HL-60 (cell line): ENCODE measurements around the gene MAP3K5.

ENCODE experiments used
- GABPA ChIP-seq: IDR thresholded peaks from 2 replicates; pipeline ENCODE4 v1.6.1; 2012; ENCODE audit warnings: low read depth
- POLR2AphosphoS5 ChIP-seq: IDR thresholded peaks from 2 replicates; pipeline ENCODE4 v1.6.1; 2012; ENCODE audit warnings: low read depth
- SPI1 ChIP-seq: IDR thresholded peaks from 2 replicates; pipeline ENCODE4 v1.6.1; 2012; ENCODE audit warnings: low read depth, mild to moderate bottlenecking, borderline replicate concordance
- TF ChIP-seq, protein P1 (sequence below): IDR thresholded peaks from one replicate; pipeline ENCODE4 v1.5.1; 2011; ENCODE audit warnings: low read length, control low read depth, inconsistent platforms; ENCODE audit not compliant: insufficient read depth
- TF ChIP-seq, protein P2 (sequence below): IDR thresholded peaks from 2 replicates; pipeline ENCODE4 v1.6.1; 2012; ENCODE audit warnings: low read depth; ENCODE audit not compliant: insufficient replicate concordance

DNA sequence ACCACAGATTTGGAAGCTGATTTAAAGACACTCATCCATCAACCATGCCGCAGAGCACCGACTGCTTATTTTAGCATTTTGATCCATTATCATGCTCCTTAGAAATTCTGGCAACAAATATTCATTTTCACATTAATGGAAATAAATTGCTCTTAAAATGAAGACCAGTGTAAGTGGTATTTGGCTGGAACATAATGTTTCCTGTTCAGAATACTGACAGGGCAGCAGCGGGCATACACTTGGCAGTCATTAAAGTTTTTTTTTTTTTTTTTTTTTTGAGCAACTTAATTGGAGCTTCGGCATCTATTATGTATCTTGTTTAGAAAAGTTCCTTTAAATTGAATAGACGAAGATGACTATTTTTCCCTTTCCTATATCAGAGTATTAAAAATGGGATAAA lies 47.4 kb downstream of the MAP3K5 start:
- TF ChIP-seq, protein P1, sequence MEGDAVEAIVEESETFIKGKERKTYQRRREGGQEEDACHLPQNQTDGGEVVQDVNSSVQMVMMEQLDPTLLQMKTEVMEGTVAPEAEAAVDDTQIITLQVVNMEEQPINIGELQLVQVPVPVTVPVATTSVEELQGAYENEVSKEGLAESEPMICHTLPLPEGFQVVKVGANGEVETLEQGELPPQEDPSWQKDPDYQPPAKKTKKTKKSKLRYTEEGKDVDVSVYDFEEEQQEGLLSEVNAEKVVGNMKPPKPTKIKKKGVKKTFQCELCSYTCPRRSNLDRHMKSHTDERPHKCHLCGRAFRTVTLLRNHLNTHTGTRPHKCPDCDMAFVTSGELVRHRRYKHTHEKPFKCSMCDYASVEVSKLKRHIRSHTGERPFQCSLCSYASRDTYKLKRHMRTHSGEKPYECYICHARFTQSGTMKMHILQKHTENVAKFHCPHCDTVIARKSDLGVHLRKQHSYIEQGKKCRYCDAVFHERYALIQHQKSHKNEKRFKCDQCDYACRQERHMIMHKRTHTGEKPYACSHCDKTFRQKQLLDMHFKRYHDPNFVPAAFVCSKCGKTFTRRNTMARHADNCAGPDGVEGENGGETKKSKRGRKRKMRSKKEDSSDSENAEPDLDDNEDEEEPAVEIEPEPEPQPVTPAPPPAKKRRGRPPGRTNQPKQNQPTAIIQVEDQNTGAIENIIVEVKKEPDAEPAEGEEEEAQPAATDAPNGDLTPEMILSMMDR, result no peak
- no peak for TF ChIP-seq SPI1
- TF ChIP-seq, protein P2, sequence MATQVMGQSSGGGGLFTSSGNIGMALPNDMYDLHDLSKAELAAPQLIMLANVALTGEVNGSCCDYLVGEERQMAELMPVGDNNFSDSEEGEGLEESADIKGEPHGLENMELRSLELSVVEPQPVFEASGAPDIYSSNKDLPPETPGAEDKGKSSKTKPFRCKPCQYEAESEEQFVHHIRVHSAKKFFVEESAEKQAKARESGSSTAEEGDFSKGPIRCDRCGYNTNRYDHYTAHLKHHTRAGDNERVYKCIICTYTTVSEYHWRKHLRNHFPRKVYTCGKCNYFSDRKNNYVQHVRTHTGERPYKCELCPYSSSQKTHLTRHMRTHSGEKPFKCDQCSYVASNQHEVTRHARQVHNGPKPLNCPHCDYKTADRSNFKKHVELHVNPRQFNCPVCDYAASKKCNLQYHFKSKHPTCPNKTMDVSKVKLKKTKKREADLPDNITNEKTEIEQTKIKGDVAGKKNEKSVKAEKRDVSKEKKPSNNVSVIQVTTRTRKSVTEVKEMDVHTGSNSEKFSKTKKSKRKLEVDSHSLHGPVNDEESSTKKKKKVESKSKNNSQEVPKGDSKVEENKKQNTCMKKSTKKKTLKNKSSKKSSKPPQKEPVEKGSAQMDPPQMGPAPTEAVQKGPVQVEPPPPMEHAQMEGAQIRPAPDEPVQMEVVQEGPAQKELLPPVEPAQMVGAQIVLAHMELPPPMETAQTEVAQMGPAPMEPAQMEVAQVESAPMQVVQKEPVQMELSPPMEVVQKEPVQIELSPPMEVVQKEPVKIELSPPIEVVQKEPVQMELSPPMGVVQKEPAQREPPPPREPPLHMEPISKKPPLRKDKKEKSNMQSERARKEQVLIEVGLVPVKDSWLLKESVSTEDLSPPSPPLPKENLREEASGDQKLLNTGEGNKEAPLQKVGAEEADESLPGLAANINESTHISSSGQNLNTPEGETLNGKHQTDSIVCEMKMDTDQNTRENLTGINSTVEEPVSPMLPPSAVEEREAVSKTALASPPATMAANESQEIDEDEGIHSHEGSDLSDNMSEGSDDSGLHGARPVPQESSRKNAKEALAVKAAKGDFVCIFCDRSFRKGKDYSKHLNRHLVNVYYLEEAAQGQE, result no peak
- TF ChIP-seq POLR2AphosphoS5, result no peak
- no peak for TF ChIP-seq GABPA
